SK-N-SH (cell line): Measurements from ENCODE around the gene WFDC2. TPM values are rescaled to one million over a fixed set of nuclear protein-coding genes. Genes with fewer than 3 reads are reported as not detected.

Source experiments
- CTCF ChIA-PET: fragments of 300-600, 350-600 bp; formaldehyde crosslinking; extraction: SDS; loops from one replicate; lab custom pipeline; 2021; lab: Yijun Ruan, JAX
- POLR2A ChIA-PET: fragments of 350-600 bp; sonication (Branson Sonifier 250); formaldehyde crosslinking; extraction: SDS; loops from one replicate; lab custom pipeline; 2020; ENCODE audit warnings: antibody characterized with exemption, inconsistent platforms; lab: Yijun Ruan, JAX
- DNase-seq: peaks from one replicate; pipeline ENCODE4 v3.0.0; 2012
- H2AFZ ChIP-seq: fragments of 200-600 bp; sonication (generic); 2 replicates; pipeline ENCODE4 v1.8.1; 2016; ENCODE audit warnings: antibody characterized with exemption, mild to moderate bottlenecking, low read depth
- H3F3A ChIP-seq: fragments of 200-600 bp; sonication (generic); replicated peaks from 2 replicates; pipeline ENCODE3; 2016; ENCODE audit warnings: antibody characterized with exemption, mild to moderate bottlenecking; ENCODE audit not compliant: insufficient read depth
- H3K27ac ChIP-seq, 2 experiments: fragments of 200-500 bp in 1 of 2; fragments of 200-600 bp in 1 of 2; sonication (Bioruptor generic) in 1 of 2; sonication (generic), shearing (Covaris generic) in 1 of 2; 2 replicates each; pipeline versions ENCODE4 v1.5.1 to v1.6.1; 2014 to 2016; ENCODE audit warnings: low read depth in 2 of 2, inconsistent platforms in 1 of 2, low read length in 1 of 2, mild to moderate bottlenecking in 1 of 2, mixed read lengths in 1 of 2
- H3K27me3 ChIP-seq: fragments of 200-600 bp; sonication (generic), shearing (Covaris generic); 2 replicates; pipeline ENCODE4 v1.6.1; 2016; ENCODE audit warnings: mixed run types; ENCODE audit not compliant: insufficient read depth
- H3K36me3 ChIP-seq, 2 experiments: fragments of 200-500 bp in 1 of 2; fragments of 200-600 bp in 1 of 2; sonication (Bioruptor generic) in 1 of 2; sonication (generic) in 1 of 2; replicated peaks in 1 of 2; 2 replicates each; pipeline versions ENCODE3 to v1.5.1; 2014 to 2016; ENCODE audit warnings: low read length in 1 of 2, mild to moderate bottlenecking in 1 of 2; ENCODE audit not compliant: insufficient read depth in 2 of 2, control insufficient read depth in 1 of 2
- H3K4me1 ChIP-seq, 2 experiments: fragments of 200-500 bp in 1 of 2; fragments of 200-600 bp in 1 of 2; sonication (Bioruptor generic) in 1 of 2; sonication (generic), shearing (Covaris generic) in 1 of 2; 2 replicates each; pipeline versions ENCODE4 v1.5.1 to v1.6.1; 2014 to 2016; ENCODE audit warnings: low read depth in 1 of 2, low read length in 1 of 2, mixed run types in 1 of 2; ENCODE audit not compliant: insufficient read depth in 2 of 2, control insufficient read depth in 1 of 2
- H3K4me2 ChIP-seq: fragments of 200-600 bp; sonication (generic), shearing (Covaris generic); 2 replicates; pipeline ENCODE4 v1.6.1; 2017; ENCODE audit warnings: mixed run types
- H3K4me3 ChIP-seq, 2 experiments: fragments of 200-500 bp in 1 of 2; fragments of 200-600 bp in 1 of 2; sonication (Bioruptor generic) in 1 of 2; sonication (generic), shearing (Covaris generic) in 1 of 2; 2 replicates each; pipeline versions ENCODE4 v1.5.1 to v1.8.1; 2014 to 2016; ENCODE audit warnings: low read depth in 2 of 2, inconsistent platforms in 1 of 2, low read length in 1 of 2, mild to moderate bottlenecking in 1 of 2, mixed read lengths in 1 of 2, moderate library complexity in 1 of 2
- H3K79me2 ChIP-seq: fragments of 200-600 bp; sonication (generic); 2 replicates; pipeline ENCODE4 v1.8.1; 2017; ENCODE audit warnings: mild to moderate bottlenecking; ENCODE audit not compliant: insufficient read depth
- H3K9ac ChIP-seq: fragments of 200-600 bp; sonication (generic); 2 replicates; pipeline ENCODE4 v1.6.1; 2017; ENCODE audit warnings: mixed run types
- H3K9me2 ChIP-seq: fragments of 200-600 bp; sonication (generic); 2 replicates; pipeline ENCODE4 v1.6.1; 2017; ENCODE audit warnings: mixed run types
- H3K9me3 ChIP-seq: fragments of 200-600 bp; sonication (generic); 2 replicates; pipeline ENCODE4 v1.6.1; 2017; ENCODE audit warnings: mixed run types, mild to moderate bottlenecking, moderate library complexity
- H4K20me1 ChIP-seq: fragments of 200-600 bp; sonication (generic); 2 replicates; pipeline ENCODE4 v1.6.1; 2017; ENCODE audit warnings: mild to moderate bottlenecking, mixed run types; ENCODE audit not compliant: insufficient read depth
- CHD2 ChIP-seq: fragments of 150-350 bp; IDR thresholded peaks from 2 replicates; pipeline ENCODE4 v1.6.1; 2018; ENCODE audit warnings: low read length; ENCODE audit not compliant: partially characterized antibody
- ELF1 ChIP-seq: IDR thresholded peaks from 2 replicates; pipeline ENCODE4 v1.4.0; 2012
- EP300 ChIP-seq, 2 experiments: IDR thresholded peaks; 2 replicates each; pipeline versions ENCODE4 v1.4.0 to v1.6.1; 2012; ENCODE audit warnings: borderline replicate concordance in 1 of 2, low read depth in 1 of 2, low read length in 1 of 2
- FOSL2 ChIP-seq: IDR thresholded peaks from 2 replicates; pipeline ENCODE4 v1.4.0; 2012; ENCODE audit warnings: low read depth, mild to moderate bottlenecking, moderate library complexity, borderline replicate concordance
- FOXJ3 ChIP-seq: sonication (generic); formaldehyde crosslinking; IDR thresholded peaks from 2 replicates; pipeline ENCODE4 v1.5.1; 2020; ENCODE audit warnings: mild to moderate bottlenecking, missing genetic modification reagents
- FOXM1 ChIP-seq: IDR thresholded peaks from 2 replicates; pipeline ENCODE4 v1.4.0; 2012; ENCODE audit warnings: low read depth, mild to moderate bottlenecking
- GABPA ChIP-seq: IDR thresholded peaks from 2 replicates; pipeline ENCODE4 v1.4.0; 2012; ENCODE audit warnings: low read depth, mild to moderate bottlenecking
- JUND ChIP-seq: IDR thresholded peaks from 2 replicates; pipeline ENCODE4 v1.4.0; 2012
- MEF2A ChIP-seq: IDR thresholded peaks from 2 replicates; pipeline ENCODE4 v1.4.0; 2012; ENCODE audit warnings: low read depth, borderline replicate concordance
- NFIC ChIP-seq: IDR thresholded peaks from 2 replicates; pipeline ENCODE4 v1.4.0; 2012; ENCODE audit warnings: borderline replicate concordance
- NRF1 ChIP-seq: IDR thresholded peaks from 2 replicates; pipeline ENCODE4 v1.6.1; 2012; ENCODE audit warnings: low read depth, mild to moderate bottlenecking, low read length
- RCOR1 ChIP-seq: fragments of 150-350 bp; IDR thresholded peaks from 2 replicates; pipeline ENCODE4 v1.6.1; 2017; ENCODE audit warnings: antibody characterized with exemption, low read length
- RXRA ChIP-seq: IDR thresholded peaks from 2 replicates; pipeline ENCODE4 v1.4.0; 2012; ENCODE audit warnings: low read depth, mild to moderate bottlenecking, borderline replicate concordance
- SMC3 ChIP-seq: IDR thresholded peaks from 2 replicates; pipeline ENCODE4 v1.6.1; 2012; ENCODE audit warnings: low read depth, low read length, improper control_type of control experiment
- TAF1 ChIP-seq: IDR thresholded peaks from 2 replicates; pipeline ENCODE4 v1.6.1; 2012; ENCODE audit warnings: low read depth, mild to moderate bottlenecking, low read length, moderate library complexity, borderline replicate concordance
- TCF12 ChIP-seq: IDR thresholded peaks from 2 replicates; pipeline ENCODE4 v1.4.0; 2012
- YY1 ChIP-seq: IDR thresholded peaks from 2 replicates; pipeline ENCODE4 v1.4.0; 2012; ENCODE audit warnings: low read depth, mild to moderate bottlenecking
- WGBS: methylation state at CpG from one replicate; pipeline ENCODE4 v1.1.6; 2017; ENCODE audit warnings: low lambda C conversion rate; 5-methylcytosine and 5-hydroxymethylcytosine counted together
- polyA plus RNA-seq, 3 experiments: library from polyadenylated mRNA; depleted of rRNA; stranded (reverse); fragments of >200 nt; gene quantifications; 2 replicates each; pipeline ENCODE4 v1.2.3, GENCODE V29; 2012
- TF ChIP-seq, protein P1 (sequence below): fragments of 200-600 bp; sonication (generic); IDR thresholded peaks from 2 replicates; pipeline ENCODE4 v1.6.1; 2017; ENCODE audit warnings: antibody characterized with exemption, mild to moderate bottlenecking, moderate library complexity
- TF ChIP-seq, protein P2 (sequence below): IDR thresholded peaks from 2 replicates; pipeline ENCODE4; 2012
- TF ChIP-seq, protein P3 (sequence below): IDR thresholded peaks from 2 replicates; pipeline ENCODE4 v1.4.0; 2012; ENCODE audit warnings: low read depth, borderline replicate concordance

Gene WFDC2
- polyA plus RNA-seq, 1 of the 3 experiments (the other 2 are of a cell fraction) = 0.21 TPM

DNA sequence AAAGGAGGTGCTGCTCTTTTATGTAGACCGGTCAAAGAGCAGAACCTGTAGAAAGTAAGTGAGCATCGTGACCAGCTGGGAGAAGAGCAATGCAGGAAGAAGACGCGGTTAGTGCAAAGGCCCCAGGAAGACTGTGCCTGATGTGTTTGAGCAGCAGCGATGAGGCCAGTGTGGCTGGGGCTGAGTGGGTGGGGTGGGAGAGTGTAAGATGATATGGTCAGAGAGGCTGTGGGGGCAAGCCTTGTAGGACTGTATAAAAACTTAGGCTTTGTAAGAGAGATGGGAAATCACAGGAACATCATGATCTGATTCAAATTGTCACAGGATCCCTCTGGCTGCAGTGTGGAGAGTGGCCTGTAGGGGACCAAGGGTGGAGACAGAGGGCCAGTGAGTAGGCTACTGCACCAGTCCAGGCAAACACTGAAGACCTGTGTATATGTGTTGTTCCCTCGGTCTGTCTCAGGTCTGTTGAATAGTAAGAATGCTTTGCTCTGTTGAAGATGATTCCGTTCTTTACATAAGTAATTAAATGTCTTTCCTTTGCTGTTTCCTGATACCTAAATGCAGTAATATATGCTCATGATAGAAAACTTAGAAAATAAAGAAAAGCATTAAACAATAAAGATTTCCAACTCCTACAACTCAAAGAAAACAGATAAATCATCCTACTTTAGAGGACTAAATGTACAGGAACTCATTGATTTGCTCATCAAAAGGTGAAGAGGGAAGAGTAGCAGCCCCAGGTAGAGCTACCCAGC lies 23.6 kb upstream of the WFDC2 start:
- Histone ChIP-seq H3K27me3 (peaks cover 13% of the 10 kb centered on the region; the same call in 1 of the 2 replicates), H3K9me3 (no peaks in the 10 kb centered on the region), H3K79me2 (no peaks in the 10 kb centered on the region), H3K4me2 (no peak overlapping the region), H4K20me1 (no peaks in the 10 kb centered on the region), H3K27ac (no peak overlapping the region), H3F3A (no peaks in the 10 kb centered on the region), H3K36me3 (no peaks in the 10 kb centered on the region), H3K4me3 (no peak overlapping the region), H3K9ac (no peak overlapping the region), H2AFZ (no peak overlapping the region), H3K9me2 (no peaks in the 10 kb centered on the region), H3K4me1 (no peaks in the 10 kb centered on the region)
- DNase-seq = peak; percentile 53
- ChIA-PET CTCF (interaction anchor here (0.8 to 5.7 kb wide), 11 partner anchors 8 to 153 kb away, joined by 3 to 56 read pairs (median 4); partner anchors contain the start of gene SYS1), POLR2A (no interaction called here)
- TF ChIP-seq, protein P1, sequence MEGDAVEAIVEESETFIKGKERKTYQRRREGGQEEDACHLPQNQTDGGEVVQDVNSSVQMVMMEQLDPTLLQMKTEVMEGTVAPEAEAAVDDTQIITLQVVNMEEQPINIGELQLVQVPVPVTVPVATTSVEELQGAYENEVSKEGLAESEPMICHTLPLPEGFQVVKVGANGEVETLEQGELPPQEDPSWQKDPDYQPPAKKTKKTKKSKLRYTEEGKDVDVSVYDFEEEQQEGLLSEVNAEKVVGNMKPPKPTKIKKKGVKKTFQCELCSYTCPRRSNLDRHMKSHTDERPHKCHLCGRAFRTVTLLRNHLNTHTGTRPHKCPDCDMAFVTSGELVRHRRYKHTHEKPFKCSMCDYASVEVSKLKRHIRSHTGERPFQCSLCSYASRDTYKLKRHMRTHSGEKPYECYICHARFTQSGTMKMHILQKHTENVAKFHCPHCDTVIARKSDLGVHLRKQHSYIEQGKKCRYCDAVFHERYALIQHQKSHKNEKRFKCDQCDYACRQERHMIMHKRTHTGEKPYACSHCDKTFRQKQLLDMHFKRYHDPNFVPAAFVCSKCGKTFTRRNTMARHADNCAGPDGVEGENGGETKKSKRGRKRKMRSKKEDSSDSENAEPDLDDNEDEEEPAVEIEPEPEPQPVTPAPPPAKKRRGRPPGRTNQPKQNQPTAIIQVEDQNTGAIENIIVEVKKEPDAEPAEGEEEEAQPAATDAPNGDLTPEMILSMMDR = peak; percentile 52
- no peak for TF ChIP-seq GABPA
- WGBS = 38% methylated on average over 7 of the region's 7 CpGs

DNA sequence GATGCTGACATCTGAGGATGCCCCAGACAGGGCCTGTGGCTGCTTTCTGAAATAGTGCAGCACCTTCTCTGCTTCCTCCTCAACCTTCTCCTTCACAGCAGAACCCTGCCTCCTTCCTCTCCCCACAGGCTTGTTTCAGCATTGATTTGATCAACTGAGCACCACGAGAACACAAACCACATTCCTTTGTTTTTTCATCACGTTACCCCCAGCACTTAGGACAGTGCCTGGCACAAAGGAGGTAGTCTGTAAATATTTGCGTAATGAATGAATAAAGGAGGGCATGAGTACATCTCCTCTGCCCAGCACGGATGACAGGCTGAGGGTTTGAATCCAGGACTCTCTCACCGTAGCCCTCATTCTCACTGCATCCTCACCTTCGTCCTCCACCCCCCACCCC lies 21.3 kb upstream of the WFDC2 start:
- Histone ChIP-seq H3K36me3 (no peaks in the 10 kb centered on the region), H3K27ac (no peak overlapping the region), H3K4me2 (no peak overlapping the region), H2AFZ (no peak overlapping the region), H3K4me3 (no peak overlapping the region), H4K20me1 (no peaks in the 10 kb centered on the region), H3K9ac (no peak overlapping the region), H3K9me2 (no peaks in the 10 kb centered on the region), H3K27me3 (peaks cover 19% of the 10 kb centered on the region; the same call in 1 of the 2 replicates), H3F3A (no peaks in the 10 kb centered on the region), H3K4me1 (no peaks in the 10 kb centered on the region), H3K79me2 (no peaks in the 10 kb centered on the region), H3K9me3 (no peaks in the 10 kb centered on the region)
- DNase-seq = no peak
- ChIA-PET POLR2A (no interaction called here), CTCF (interaction anchor here (1.2 to 5.7 kb wide), 5 partner anchors 12 to 127 kb away, joined by 3 to 56 read pairs (median 5); partner anchors contain the start of gene SYS1)
- TF ChIP-seq TCF12 = no peak
- TF ChIP-seq NFIC = no peak
- TF ChIP-seq TAF1 = no peak
- TF ChIP-seq, protein P2, sequence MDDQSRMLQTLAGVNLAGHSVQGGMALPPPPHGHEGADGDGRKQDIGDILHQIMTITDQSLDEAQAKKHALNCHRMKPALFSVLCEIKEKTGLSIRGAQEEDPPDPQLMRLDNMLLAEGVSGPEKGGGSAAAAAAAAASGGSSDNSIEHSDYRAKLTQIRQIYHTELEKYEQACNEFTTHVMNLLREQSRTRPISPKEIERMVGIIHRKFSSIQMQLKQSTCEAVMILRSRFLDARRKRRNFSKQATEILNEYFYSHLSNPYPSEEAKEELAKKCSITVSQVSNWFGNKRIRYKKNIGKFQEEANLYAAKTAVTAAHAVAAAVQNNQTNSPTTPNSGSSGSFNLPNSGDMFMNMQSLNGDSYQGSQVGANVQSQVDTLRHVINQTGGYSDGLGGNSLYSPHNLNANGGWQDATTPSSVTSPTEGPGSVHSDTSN = no peak
- TF ChIP-seq RXRA = no peak
- no peak for TF ChIP-seq JUND
- TF ChIP-seq SMC3 = no peak
- TF ChIP-seq FOSL2 = no peak
- TF ChIP-seq ELF1 = no peak
- TF ChIP-seq, protein P3, sequence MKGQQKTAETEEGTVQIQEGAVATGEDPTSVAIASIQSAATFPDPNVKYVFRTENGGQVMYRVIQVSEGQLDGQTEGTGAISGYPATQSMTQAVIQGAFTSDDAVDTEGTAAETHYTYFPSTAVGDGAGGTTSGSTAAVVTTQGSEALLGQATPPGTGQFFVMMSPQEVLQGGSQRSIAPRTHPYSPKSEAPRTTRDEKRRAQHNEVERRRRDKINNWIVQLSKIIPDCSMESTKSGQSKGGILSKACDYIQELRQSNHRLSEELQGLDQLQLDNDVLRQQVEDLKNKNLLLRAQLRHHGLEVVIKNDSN = no peak
- TF ChIP-seq RCOR1 = no peak
- TF ChIP-seq FOXJ3 (CRISPR knock-in tag) = no peak
- no peak for TF ChIP-seq FOXM1
- TF ChIP-seq GABPA = no peak
- no peak for TF ChIP-seq YY1
- TF ChIP-seq MEF2A = no peak
- TF ChIP-seq NRF1 = no peak
- no peak for TF ChIP-seq EP300 (IDR thresholded peaks at IDR 0.05; ENCODE audit: borderline replicate concordance in 1 of 2, low read depth in 1 of 2, low read length in 1 of 2)
- no peak for TF ChIP-seq CHD2
- WGBS = 35% methylated on average over 6 of the region's 6 CpGs
